Hepatocyte (in vitro differentiated cells): ENCODE results near the gene SNCAIP. TPM values are rescaled to one million over a fixed set of nuclear protein-coding genes. Genes with fewer than 3 reads are reported as not detected.

Source experiments
- DNase-seq: peaks from one replicate; pipeline ENCODE4 v3.0.0-alpha.2; 2016; ENCODE audit warnings: low spot score
- H2AFZ ChIP-seq: fragments of 200-600 bp; sonication (generic); 2 replicates; pipeline ENCODE4 v1.6.0; 2016; ENCODE audit warnings: antibody characterized with exemption, mild to moderate bottlenecking
- H3K27ac ChIP-seq: fragments of 200-600 bp; sonication (generic); 2 replicates; pipeline ENCODE4 v1.5.1; 2016; ENCODE audit warnings: mild to moderate bottlenecking
- H3K27me3 ChIP-seq: fragments of 200-600 bp; sonication (generic); 2 replicates; pipeline ENCODE4 v1.6.1; 2016
- H3K36me3 ChIP-seq: fragments of 200-600 bp; sonication (generic); replicated peaks from 2 replicates; pipeline ENCODE4 v1.5.1; 2016; ENCODE audit warnings: low read depth; ENCODE audit not compliant: insufficient read depth
- H3K4me1 ChIP-seq: fragments of 200-600 bp; sonication (generic); 2 replicates; pipeline ENCODE4 v1.5.1; 2016; ENCODE audit warnings: mild to moderate bottlenecking, moderate library complexity; ENCODE audit not compliant: insufficient read depth
- H3K4me2 ChIP-seq: fragments of 200-600 bp; sonication (generic); 2 replicates; pipeline ENCODE4 v1.6.0; 2016
- H3K4me3 ChIP-seq: fragments of 200-600 bp; sonication (generic); 2 replicates; pipeline ENCODE4 v1.5.1; 2016; ENCODE audit warnings: mild to moderate bottlenecking
- H3K79me2 ChIP-seq: fragments of 200-600 bp; sonication (generic); 2 replicates; pipeline ENCODE4 v1.6.0; 2017; ENCODE audit warnings: mild to moderate bottlenecking
- H3K9me2 ChIP-seq: fragments of 200-600 bp; sonication (generic); replicated peaks from 2 replicates; pipeline ENCODE4 v1.6.0; 2017; ENCODE audit warnings: mild to moderate bottlenecking; ENCODE audit not compliant: insufficient read depth
- H3K9me3 ChIP-seq: fragments of 200-600 bp; sonication (generic); 2 replicates; pipeline ENCODE4 v1.5.1; 2016; ENCODE audit warnings: low read depth, mild to moderate bottlenecking
- H4K20me1 ChIP-seq: fragments of 200-600 bp; sonication (generic); 2 replicates; pipeline ENCODE4 v1.6.0; 2016; ENCODE audit warnings: mild to moderate bottlenecking; ENCODE audit not compliant: insufficient read depth, poor library complexity, severe bottlenecking
- EZH2 ChIP-seq: fragments of 200-600 bp; sonication (generic); IDR thresholded peaks from 2 replicates; pipeline ENCODE4 v1.6.1; 2016; ENCODE audit warnings: antibody characterized with exemption, mild to moderate bottlenecking, borderline replicate concordance
- EZH2phosphoT487 ChIP-seq: fragments of 200-600 bp; sonication (generic); IDR thresholded peaks from one replicate; pipeline ENCODE4 v1.6.1; 2018; ENCODE audit warnings: antibody characterized with exemption, mild to moderate bottlenecking, low read depth, moderate library complexity; ENCODE audit not compliant: unreplicated experiment, severe bottlenecking
- WGBS: methylation state at CpG from one replicate; pipeline ENCODE4 v1.1.6; 2016; ENCODE audit warnings: low lambda C conversion rate; ENCODE audit errors: missing lambda C conversion rate; 5-methylcytosine and 5-hydroxymethylcytosine counted together
- polyA plus RNA-seq: library from polyadenylated mRNA; unstranded; fragments of >200 nt; fragmentation: Nextera tagmentation; extraction: Ambion mirVana; gene quantifications from 2 replicates; pipeline ENCODE4 v1.2.1, GENCODE V29; 2016
- total RNA-seq: library from RNA; depleted of rRNA; stranded (reverse); fragments of >200 nt; gene quantifications from 2 replicates; pipeline ENCODE4 v1.2.3, GENCODE V29; 2014
- TF ChIP-seq, protein P1 (sequence below): fragments of 200-600 bp; sonication (generic); IDR thresholded peaks from 2 replicates; pipeline ENCODE4 v1.5.1; 2016; ENCODE audit warnings: antibody characterized with exemption, mild to moderate bottlenecking; ENCODE audit not compliant: poor library complexity

SNCAIP gene
- total and polyA plus RNA-seq, 2 experiments from 2014 or later: 7.1 to 19.1 TPM

DNA sequence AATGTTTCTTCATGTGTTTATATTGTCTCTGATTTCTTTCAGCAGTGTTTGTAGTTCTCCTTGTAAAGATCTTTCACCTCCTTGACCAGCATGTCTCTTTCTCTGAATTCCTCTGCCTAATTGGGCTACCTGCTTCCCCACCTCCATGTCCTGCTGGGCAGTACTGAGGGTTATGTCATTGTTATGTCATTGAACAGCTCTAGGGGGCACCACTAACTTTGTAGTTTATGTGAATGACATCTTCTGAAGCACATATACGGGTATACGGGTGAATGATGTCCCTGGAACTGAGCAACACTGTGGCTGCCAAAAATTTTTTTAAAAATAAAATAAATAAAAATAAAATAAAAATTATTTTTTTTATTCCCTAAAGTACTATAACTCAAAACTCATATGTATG lies 16.9 kb upstream of the SNCAIP start:
- WGBS: 83% methylated on average over 2 of the region's 2 CpGs

DNA sequence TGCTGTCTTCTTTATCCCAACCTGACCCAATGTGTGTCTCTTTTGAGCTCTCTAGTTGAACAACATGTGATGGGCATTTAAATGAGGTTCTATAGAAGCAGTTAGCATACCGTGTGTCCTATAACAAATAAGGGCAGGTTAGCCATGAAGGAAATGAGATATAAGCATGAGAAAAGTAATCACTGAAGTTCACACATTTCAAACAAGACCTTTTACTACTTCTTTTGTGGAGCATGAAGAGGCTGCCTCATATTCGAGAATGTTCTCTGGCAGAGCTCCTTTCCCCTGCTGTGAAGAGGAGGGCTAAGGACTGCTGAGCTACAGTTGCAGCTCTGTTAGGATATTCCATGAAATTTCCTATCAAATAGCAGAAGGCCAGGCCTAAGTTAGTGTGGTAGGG lies 15.2 kb upstream of the SNCAIP start:
- TF ChIP-seq, protein P1, sequence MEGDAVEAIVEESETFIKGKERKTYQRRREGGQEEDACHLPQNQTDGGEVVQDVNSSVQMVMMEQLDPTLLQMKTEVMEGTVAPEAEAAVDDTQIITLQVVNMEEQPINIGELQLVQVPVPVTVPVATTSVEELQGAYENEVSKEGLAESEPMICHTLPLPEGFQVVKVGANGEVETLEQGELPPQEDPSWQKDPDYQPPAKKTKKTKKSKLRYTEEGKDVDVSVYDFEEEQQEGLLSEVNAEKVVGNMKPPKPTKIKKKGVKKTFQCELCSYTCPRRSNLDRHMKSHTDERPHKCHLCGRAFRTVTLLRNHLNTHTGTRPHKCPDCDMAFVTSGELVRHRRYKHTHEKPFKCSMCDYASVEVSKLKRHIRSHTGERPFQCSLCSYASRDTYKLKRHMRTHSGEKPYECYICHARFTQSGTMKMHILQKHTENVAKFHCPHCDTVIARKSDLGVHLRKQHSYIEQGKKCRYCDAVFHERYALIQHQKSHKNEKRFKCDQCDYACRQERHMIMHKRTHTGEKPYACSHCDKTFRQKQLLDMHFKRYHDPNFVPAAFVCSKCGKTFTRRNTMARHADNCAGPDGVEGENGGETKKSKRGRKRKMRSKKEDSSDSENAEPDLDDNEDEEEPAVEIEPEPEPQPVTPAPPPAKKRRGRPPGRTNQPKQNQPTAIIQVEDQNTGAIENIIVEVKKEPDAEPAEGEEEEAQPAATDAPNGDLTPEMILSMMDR: no peak
- no peak for TF ChIP-seq EZH2
- TF ChIP-seq EZH2phosphoT487: no peak
- H3K27me3 ChIP-seq: no peaks in the 10 kb centered on the region
- WGBS: 84% methylated on average over 2 of the region's 2 CpGs
- no peaks in the 10 kb centered on the region for H3K79me2 ChIP-seq
- H3K4me2 ChIP-seq: no peak overlapping the region
- H3K27ac ChIP-seq: no peak overlapping the region
- H3K9me3 ChIP-seq: no peaks in the 10 kb centered on the region
- DNase-seq: no peak
- H3K4me3 ChIP-seq: no peak overlapping the region
- no peaks in the 10 kb centered on the region for H3K9me2 ChIP-seq
- H3K36me3 ChIP-seq: no peaks in the 10 kb centered on the region
- H2AFZ ChIP-seq: no peak overlapping the region
- H4K20me1 ChIP-seq: no peaks in the 10 kb centered on the region
- H3K4me1 ChIP-seq: peaks cover 3% of the 10 kb centered on the region

More for the DNA sequence above, 16.9 kb upstream of the SNCAIP start:
- peaks cover 14% of the 10 kb centered on the region for H3K4me1 ChIP-seq
- no peaks in the 10 kb centered on the region for H3K9me3 ChIP-seq
- no peak overlapping the region for H3K4me3 ChIP-seq
- H3K9me2 ChIP-seq: no peaks in the 10 kb centered on the region
- no peaks in the 10 kb centered on the region for H3K79me2 ChIP-seq
- H3K36me3 ChIP-seq: no peaks in the 10 kb centered on the region
- TF ChIP-seq, protein P1: no peak
- TF ChIP-seq EZH2phosphoT487 (no peak), EZH2 (no peak)
- H3K27me3 ChIP-seq: no peaks in the 10 kb centered on the region
- H4K20me1 ChIP-seq: no peaks in the 10 kb centered on the region
- DNase-seq: no peak
- no peak overlapping the region for H2AFZ ChIP-seq
- H3K27ac ChIP-seq: no peak overlapping the region
- no peak overlapping the region for H3K4me2 ChIP-seq

DNA sequence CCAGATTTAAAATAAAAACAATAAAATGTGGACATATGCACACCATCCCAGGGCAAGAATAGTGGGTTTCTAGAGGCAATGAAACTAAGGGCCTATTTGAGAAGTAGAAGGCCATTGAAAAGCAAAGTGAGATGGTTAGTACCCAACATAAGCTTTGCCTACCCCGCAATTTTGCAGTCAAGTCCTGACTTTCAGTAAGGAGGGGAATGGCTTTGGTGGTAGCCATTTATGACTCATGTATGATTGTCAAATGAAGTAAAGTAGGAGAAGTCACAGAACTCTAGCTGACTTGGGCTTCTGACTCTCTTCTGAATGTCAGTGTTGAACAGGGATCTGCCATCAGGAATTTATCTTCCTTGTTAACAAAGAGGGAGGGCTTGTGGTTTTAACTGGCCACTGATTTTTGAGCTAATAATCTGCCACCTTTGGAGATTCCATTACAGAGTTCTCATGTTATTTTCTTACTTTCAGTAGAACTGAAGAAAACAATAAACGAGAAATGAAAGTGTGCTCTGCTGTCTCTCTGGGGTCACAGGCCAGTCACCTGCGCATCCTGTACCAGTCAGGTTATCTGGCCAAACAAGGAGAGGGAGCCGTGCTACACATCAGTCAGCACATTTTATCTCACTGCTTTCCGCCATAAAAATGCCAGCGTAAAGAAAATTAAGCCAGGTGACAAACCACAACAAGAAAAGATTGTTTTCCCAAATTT lies 14.3 kb upstream of the SNCAIP start:
- Histone ChIP-seq H2AFZ (no peak overlapping the region), H3K27ac (no peak overlapping the region), H3K9me2 (no peaks in the 10 kb centered on the region), H4K20me1 (no peaks in the 10 kb centered on the region), H3K36me3 (no peaks in the 10 kb centered on the region), H3K4me1 (no peaks in the 10 kb centered on the region), H3K9me3 (no peaks in the 10 kb centered on the region), H3K27me3 (no peaks in the 10 kb centered on the region), H3K4me3 (no peak overlapping the region), H3K4me2 (no peak overlapping the region), H3K79me2 (no peaks in the 10 kb centered on the region)
- DNase-seq: no peak
- no peak for TF ChIP-seq EZH2phosphoT487
- TF ChIP-seq EZH2: no peak
- TF ChIP-seq, protein P1: no peak
- 59% methylated on average over 6 of the region's 6 CpGs for WGBS
